PC-9 (cell line): ENCODE measurements around the gene KDM4B. TPM values are rescaled to one million over a fixed set of nuclear protein-coding genes. Genes with fewer than 3 reads are reported as not detected.

Experiments
- BruUV-seq: library from RNA; stranded (reverse); fragments of 400-500 nt; replicated peaks from 2 replicates; lab custom pipeline; 2021; lab: Mats Ljungman, UMichigan
- CTCF ChIA-PET: fragments of 300-600 bp; sonication (Branson Sonifier 250); formaldehyde crosslinking; loops from one replicate; lab custom pipeline; 2022; ENCODE audit warnings: antibody characterized with exemption; lab: Charles Lee
- POLR2A ChIA-PET: fragments of 300-600 bp; sonication (Branson Sonifier 250); formaldehyde crosslinking; loops from one replicate; lab custom pipeline; 2022; ENCODE audit warnings: antibody characterized with exemption; ENCODE audit not compliant: unreplicated experiment; lab: Charles Lee
- DNase-seq, 2 experiments: peaks; one replicate each; pipeline versions ENCODE4 v3.0.0 to v3.0.0-alpha.2; 2015 to 2022; ENCODE audit warnings: mixed read lengths in 1 of 2
- H2AFZ ChIP-seq: fragments of 200-600 bp; sonication (generic); 2 replicates; pipeline ENCODE4 v1.8.1; 2017; ENCODE audit warnings: antibody characterized with exemption
- H3F3A ChIP-seq: fragments of 200-600 bp; sonication (generic); 2 replicates; pipeline ENCODE4 v1.8.1; 2017; ENCODE audit warnings: antibody characterized with exemption, mild to moderate bottlenecking, low read depth; ENCODE audit not compliant: insufficient read depth
- H3K27ac ChIP-seq: fragments of 200-600 bp; sonication (generic); 2 replicates; pipeline ENCODE4 v1.6.1; 2016; ENCODE audit warnings: mixed run types
- H3K27me3 ChIP-seq: fragments of 200-600 bp; sonication (generic); 2 replicates; pipeline ENCODE4 v1.6.1; 2016; ENCODE audit warnings: low read depth, mixed run types; ENCODE audit not compliant: insufficient read depth
- H3K36me3 ChIP-seq: fragments of 200-600 bp; sonication (generic); 2 replicates; pipeline ENCODE4 v1.6.1; 2016; ENCODE audit warnings: low read depth, mixed run types
- H3K4me1 ChIP-seq: fragments of 200-600 bp; sonication (generic); replicated peaks from 2 replicates; pipeline ENCODE4 v1.6.1; 2016; ENCODE audit warnings: mixed run types; ENCODE audit not compliant: insufficient read depth
- H3K4me2 ChIP-seq: fragments of 200-600 bp; sonication (generic); 2 replicates; pipeline ENCODE4 v1.6.1; 2017; ENCODE audit warnings: mixed run types
- H3K4me3 ChIP-seq: fragments of 200-600 bp; sonication (generic); 2 replicates; pipeline ENCODE4 v1.6.1; 2016; ENCODE audit warnings: mixed run types
- H3K79me2 ChIP-seq: fragments of 200-600 bp; sonication (generic); 2 replicates; pipeline ENCODE4 v1.6.1; 2017; ENCODE audit warnings: low read depth, mixed run types
- H3K9me2 ChIP-seq: fragments of 200-600 bp; sonication (generic); 2 replicates; pipeline ENCODE4 v1.8.1; 2017; ENCODE audit warnings: mild to moderate bottlenecking; ENCODE audit not compliant: insufficient read depth
- H3K9me3 ChIP-seq: fragments of 200-600 bp; sonication (generic); 2 replicates; pipeline ENCODE4 v1.8.1; 2016; ENCODE audit warnings: low read depth; ENCODE audit not compliant: insufficient read depth
- H4K20me1 ChIP-seq: fragments of 200-600 bp; sonication (generic); 2 replicates; pipeline ENCODE4 v1.8.1; 2017; ENCODE audit not compliant: insufficient read depth
- EZH2 ChIP-seq: fragments of 200-600 bp; sonication (generic); IDR thresholded peaks from 2 replicates; pipeline ENCODE4 v1.8.0; 2017; ENCODE audit warnings: antibody characterized with exemption, low read depth
- intact Hi-C: fragments of 100-400 bp; cut with micrococcal nuclease; formaldehyde crosslinking; loops from one replicate; pipeline ENCODE4 v1.10.0; 2022; ENCODE audit not compliant: unreplicated experiment
- total RNA-seq: library from RNA; stranded (reverse); gene quantifications from 2 replicates; pipeline ENCODE4 v1.2.3, GENCODE V29; 2021
- TF ChIP-seq, protein P1 (sequence below): fragments of 200-600 bp; sonication (generic); conservative IDR thresholded peaks from 2 replicates; pipeline ENCODE4 v1.6.1; 2017; ENCODE audit warnings: mixed run types, antibody characterized with exemption, mild to moderate bottlenecking, moderate library complexity

Gene KDM4B
- total RNA-seq, 1 experiment from 2014 or later: 19.5 TPM

DNA sequence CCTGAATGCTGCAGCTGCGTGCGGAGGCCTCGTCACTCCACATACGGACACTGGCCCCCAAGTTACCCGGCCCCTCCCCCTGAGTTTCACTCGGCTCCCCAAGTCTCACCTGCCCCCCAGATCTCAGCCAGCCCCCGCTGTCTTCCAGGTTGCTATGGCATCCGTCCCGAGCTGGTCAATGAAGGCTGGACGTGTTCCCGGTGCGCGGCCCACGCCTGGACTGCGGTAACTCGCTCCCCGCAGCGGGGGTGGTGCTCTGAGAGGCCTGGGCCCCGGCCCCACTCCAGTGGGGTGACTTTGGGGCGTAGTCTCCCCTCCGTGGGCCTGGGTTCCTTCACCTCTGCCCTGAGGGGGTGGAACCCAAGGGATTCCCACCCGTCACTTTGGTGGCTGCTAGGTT lies 168.2 kb downstream of the KDM4B start:
- POLR2A ChIA-PET: no interaction called here
- CTCF ChIA-PET: no interaction called here
- peaks cover 6% of the 10 kb centered on the region; the same call in 1 of the 2 replicates for H3K4me1 ChIP-seq
- no peaks in the 10 kb centered on the region for H3K9me2 ChIP-seq
- TF ChIP-seq, protein P1, sequence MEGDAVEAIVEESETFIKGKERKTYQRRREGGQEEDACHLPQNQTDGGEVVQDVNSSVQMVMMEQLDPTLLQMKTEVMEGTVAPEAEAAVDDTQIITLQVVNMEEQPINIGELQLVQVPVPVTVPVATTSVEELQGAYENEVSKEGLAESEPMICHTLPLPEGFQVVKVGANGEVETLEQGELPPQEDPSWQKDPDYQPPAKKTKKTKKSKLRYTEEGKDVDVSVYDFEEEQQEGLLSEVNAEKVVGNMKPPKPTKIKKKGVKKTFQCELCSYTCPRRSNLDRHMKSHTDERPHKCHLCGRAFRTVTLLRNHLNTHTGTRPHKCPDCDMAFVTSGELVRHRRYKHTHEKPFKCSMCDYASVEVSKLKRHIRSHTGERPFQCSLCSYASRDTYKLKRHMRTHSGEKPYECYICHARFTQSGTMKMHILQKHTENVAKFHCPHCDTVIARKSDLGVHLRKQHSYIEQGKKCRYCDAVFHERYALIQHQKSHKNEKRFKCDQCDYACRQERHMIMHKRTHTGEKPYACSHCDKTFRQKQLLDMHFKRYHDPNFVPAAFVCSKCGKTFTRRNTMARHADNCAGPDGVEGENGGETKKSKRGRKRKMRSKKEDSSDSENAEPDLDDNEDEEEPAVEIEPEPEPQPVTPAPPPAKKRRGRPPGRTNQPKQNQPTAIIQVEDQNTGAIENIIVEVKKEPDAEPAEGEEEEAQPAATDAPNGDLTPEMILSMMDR: no peak
- TF ChIP-seq EZH2: no peak
- H3K36me3 ChIP-seq: no peaks in the 10 kb centered on the region
- no peaks in the 10 kb centered on the region for H3F3A ChIP-seq
- H3K27me3 ChIP-seq: no peaks in the 10 kb centered on the region
- intact Hi-C loops: no loop called here
- no peak overlapping the region for H3K4me2 ChIP-seq
- no peak overlapping the region for H3K4me3 ChIP-seq
- no peaks in the 10 kb centered on the region for H3K9me3 ChIP-seq
- no peak overlapping the region for H2AFZ ChIP-seq
- no peak overlapping the region for H3K27ac ChIP-seq
- no peak for DNase-seq
- no peaks in the 10 kb centered on the region for H3K79me2 ChIP-seq
- H4K20me1 ChIP-seq: no peaks in the 10 kb centered on the region
- BruUV-seq: no TSS peak

DNA sequence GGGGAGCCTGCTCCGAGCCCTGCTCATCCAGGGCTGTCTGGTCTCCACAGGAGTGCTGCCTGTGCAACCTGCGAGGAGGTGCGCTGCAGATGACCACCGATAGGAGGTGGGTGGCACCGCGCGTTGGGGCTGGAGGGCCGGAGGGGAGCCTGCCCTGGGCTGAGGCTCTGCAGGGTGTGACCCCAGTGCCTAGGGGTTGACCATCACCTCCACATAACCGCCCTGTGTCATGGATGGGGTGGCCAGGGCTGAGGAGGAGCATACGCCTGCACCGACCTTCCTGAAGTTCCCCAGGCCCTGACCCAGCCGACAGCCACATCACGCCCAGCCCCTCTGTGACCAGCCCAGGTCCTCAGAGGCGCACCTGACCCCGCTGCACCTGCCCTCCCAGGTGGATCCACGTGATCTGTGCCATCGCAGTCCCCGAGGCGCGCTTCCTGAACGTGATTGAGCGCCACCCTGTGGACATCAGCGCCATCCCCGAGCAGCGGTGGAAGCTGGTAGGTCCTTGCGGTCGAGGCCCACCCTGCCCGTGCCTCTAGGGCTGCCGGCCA lies 168.7 kb downstream of the KDM4B start:
- Histone ChIP-seq H3K9me2 (no peaks in the 10 kb centered on the region), H3K4me3 (no peak overlapping the region), H3K79me2 (no peaks in the 10 kb centered on the region), H3K4me1 (0 out of 2 replicates have a peak, but pooled peaks cover under 1% of the 10 kb centered on the region), H3K36me3 (no peaks in the 10 kb centered on the region), H2AFZ (no peak overlapping the region), H4K20me1 (no peaks in the 10 kb centered on the region), H3K27ac (no peak overlapping the region), H3K27me3 (no peaks in the 10 kb centered on the region), H3K4me2 (no peak overlapping the region), H3K9me3 (no peaks in the 10 kb centered on the region), H3F3A (no peaks in the 10 kb centered on the region)
- intact Hi-C loops: no loop called here
- no TSS peak for BruUV-seq
- POLR2A ChIA-PET: no interaction called here
- DNase-seq: no peak
- TF ChIP-seq, protein P1: no peak; the same call in 1 of the 2 replicates
- TF ChIP-seq EZH2: no peak
- CTCF ChIA-PET: no interaction called here

DNA sequence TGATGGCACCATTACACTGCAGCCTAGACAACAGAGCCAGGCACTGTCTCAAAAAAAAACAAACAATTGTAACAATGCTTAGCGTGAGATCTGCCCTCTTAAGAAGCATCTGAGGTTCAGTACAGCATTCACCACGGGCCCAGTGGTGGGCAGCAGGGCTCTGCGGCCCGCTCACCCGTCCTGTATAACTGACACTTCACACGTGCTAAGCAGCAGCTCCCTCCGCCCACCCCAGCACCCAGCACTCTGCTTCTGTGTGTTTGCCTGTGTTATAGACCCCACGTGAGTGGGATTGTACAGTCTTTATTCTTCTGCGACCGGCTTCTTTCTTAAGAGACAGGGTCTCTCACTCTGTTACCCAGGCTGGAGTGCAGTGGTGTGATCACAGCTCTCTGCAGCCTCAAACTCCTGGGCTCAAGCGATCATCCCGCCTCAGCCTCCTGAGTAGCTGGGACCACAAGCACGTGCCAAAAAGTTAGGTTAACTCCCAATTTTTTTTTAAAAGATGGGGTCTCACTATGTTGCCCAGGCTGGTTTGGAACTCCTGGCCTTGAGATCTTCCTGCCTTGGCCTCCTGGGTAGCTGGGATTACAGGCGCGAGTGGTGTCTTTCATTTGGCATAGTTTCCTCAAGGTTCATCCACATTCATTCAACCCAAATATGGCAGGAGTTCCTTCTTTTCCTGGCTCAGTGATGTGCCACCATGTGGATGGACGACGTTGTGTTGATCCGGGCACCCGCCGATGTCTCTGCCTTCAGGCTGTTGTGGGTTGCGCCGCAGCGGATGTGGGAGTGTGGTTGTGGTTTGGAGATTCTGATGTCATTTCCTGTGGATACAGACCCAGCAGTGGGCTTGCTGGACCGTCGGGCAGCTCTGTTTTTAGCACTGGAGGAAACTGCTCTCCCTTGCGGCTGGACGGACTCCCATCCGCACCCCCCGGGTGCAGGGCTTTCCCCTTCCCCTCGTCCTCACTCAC lies 170.0 kb downstream of the KDM4B start:
- Histone ChIP-seq H2AFZ (no peak overlapping the region), H3F3A (no peaks in the 10 kb centered on the region), H3K4me2 (no peak overlapping the region), H3K9me2 (no peaks in the 10 kb centered on the region), H3K27me3 (no peaks in the 10 kb centered on the region), H3K79me2 (no peaks in the 10 kb centered on the region), H3K4me1 (no peaks in the 10 kb centered on the region), H3K36me3 (no peaks in the 10 kb centered on the region), H4K20me1 (no peaks in the 10 kb centered on the region), H3K27ac (no peak overlapping the region), H3K4me3 (no peak overlapping the region), H3K9me3 (no peaks in the 10 kb centered on the region)
- no TSS peak for BruUV-seq
- ChIA-PET CTCF (no interaction called here), POLR2A (no interaction called here)
- TF ChIP-seq EZH2: no peak
- TF ChIP-seq, protein P1: no peak
- intact Hi-C loops: no loop called here
- DNase-seq: no peak
